GM10266 (cell line): Measurements from ENCODE around the gene EIF5.
"Not testable (repeated sequence)": the region's sequence is repeated elsewhere in the genome, so short reads cannot be mapped to it uniquely, and the experiment has no call there.

Source experiments
- DNase-seq: peaks from one replicate; pipeline ENCODE4 v3.0.0; 2012; ENCODE audit errors: extremely low spot score
- CTCF ChIP-seq: IDR thresholded peaks from 2 replicates; pipeline ENCODE4 v1.5.1; 2012; ENCODE audit warnings: mild to moderate bottlenecking, low read depth; ENCODE audit not compliant: control insufficient read depth, insufficient read depth; ENCODE audit errors: missing control alignments

The EIF5 gene

GRCh38 chr14:103347091-103347815 lies 13.2 kb downstream of the EIF5 start:
- no peak for DNase-seq
- no peak for TF ChIP-seq CTCF

GRCh38 chr14:103348154-103348553 lies 14.1 kb downstream of the EIF5 start:
- no peak for TF ChIP-seq CTCF
- DNase-seq = no peak

- TF ChIP-seq CTCF = no peak
- DNase-seq = no peak
These were observed 15.9 kb downstream of the EIF5 start for GRCh38 chr14:103349982-103350381.

GRCh38 chr14:103353362-103353761 lies 19.3 kb downstream of the EIF5 start:
- DNase-seq = no peak
- no peak for TF ChIP-seq CTCF

GRCh38 chr14:103354141-103354540 lies 20.1 kb downstream of the EIF5 start:
- DNase-seq = no peak
- TF ChIP-seq CTCF = no peak

GRCh38 chr14:103356024-103356682 lies 22.1 kb downstream of the EIF5 start:
- DNase-seq = no peak
- no peak for TF ChIP-seq CTCF

- DNase-seq = not testable (repeated sequence)
These were observed 23.5 kb downstream of the EIF5 start for GRCh38 chr14:103357552-103357951.
